ENCODE measurements around the gene PLEKHA4.
A peak's percentile ranks its signal among the peaks of the same experiment; 100 is the strongest.

PLEKHA4 gene

DNA sequence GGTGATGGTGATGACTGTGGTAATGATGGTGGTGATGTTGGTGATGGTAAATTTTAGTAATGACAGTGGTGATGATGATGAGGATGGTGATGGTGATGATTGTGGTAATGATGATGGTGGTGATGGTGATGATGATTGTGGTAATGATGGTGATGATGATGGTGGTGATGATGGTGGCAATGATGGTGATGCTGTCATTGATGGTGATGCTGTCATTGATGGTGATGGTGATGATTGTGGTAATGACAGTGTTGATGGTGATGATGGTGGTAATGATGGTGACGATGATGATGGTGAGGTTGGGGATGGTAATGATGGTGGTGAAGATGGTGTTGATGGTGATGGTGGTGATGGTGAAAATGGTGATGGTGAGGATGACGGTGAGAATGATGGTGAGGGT is 45.9 kb downstream of the PLEKHA4 start:
- no peak for DNase-seq

DNA sequence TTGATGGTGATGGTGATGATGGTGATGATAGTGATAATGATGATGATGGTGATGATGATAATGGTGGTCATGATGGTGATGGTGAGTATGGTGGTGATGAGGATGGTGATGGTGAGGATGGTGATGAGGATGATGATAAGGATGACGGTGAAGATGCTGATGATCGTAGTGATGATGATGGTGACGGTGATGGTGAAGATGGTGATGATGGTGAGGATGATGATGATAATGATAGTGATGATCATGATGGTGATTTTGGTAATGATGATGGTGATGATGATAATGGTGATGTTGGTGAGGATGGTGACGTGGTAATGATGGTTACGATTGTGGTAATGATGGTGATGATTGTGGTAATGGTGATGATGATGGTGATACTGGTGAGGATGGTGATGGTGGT is 46.8 kb downstream of the PLEKHA4 start:
- no peak for DNase-seq

DNA sequence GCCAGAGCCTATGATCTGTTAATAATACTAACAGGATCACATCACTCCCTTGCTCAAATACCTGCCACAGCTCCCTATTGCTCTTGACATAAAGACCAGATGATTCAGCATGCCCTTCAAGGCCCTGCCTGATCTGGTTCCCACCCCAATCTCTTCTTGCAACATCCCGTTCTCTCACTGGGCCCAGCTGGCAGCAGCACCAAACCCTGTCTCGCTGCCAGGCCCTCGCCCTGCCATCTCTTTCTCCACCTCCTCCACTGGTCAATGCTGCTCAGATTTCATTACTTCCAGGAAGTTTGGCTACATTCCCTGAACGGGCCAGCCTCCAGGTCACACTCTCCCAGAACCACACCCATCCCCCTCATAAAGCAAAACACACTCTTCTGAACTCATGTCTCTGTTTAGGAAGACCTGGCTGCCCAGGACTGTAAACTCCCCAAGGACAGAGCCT is 49.0 kb downstream of the PLEKHA4 start:
- DNase-seq, result no peak

DNA sequence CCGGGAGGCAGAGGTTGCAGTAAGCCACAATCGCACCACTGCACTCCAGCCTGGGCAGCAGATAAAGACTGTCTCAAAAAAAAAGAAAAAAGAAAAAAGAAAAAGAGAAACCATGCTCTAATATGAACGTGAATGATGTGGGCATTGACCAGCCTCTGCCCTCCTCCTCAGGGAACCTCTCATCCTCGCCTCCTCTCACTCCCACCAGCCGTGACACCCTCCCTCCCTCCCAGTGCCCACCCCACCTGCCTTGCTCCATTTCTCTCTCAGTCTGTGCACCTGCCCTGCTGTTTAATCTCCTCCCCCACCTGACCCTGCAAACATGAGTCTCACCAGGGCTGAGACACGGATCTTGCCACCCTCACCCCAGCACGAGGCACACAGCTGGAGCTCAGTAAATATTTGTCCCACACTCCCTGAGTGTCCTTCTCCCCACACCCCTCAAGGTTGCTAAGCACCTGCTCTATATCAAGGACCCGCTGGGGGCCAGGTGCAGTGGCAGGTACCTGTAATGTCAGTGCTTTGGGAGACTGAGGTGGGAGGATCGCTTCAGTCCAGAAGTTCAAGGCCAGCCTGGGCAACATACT is 50.1 kb downstream of the PLEKHA4 start:
- DNase-seq, result no peak

DNA sequence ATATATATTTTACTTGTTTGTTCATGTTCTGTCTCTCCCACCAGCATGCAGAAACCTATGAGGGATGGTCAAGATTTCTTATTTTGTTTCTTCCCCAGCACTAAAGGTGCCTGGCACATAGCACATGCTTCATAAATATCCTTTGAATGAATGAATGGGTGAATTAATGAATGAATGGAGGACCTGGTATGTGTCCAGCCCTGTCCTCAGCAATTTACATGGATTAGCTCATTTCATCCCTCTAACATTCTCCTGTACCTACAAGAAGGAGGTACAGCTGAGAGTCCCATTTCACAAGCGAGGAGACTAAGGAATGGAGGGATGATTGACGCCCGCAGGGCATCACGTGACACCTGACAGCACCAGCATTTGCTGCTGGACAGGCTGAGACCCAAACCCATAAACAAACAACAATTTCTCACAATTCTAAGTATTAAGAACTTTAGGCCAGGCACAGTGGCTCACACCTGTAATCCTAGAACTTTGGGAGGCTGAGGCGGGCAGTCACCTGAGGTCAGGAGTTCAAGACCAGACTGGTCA is 50.8 kb downstream of the PLEKHA4 start:
- no peak for DNase-seq

DNA sequence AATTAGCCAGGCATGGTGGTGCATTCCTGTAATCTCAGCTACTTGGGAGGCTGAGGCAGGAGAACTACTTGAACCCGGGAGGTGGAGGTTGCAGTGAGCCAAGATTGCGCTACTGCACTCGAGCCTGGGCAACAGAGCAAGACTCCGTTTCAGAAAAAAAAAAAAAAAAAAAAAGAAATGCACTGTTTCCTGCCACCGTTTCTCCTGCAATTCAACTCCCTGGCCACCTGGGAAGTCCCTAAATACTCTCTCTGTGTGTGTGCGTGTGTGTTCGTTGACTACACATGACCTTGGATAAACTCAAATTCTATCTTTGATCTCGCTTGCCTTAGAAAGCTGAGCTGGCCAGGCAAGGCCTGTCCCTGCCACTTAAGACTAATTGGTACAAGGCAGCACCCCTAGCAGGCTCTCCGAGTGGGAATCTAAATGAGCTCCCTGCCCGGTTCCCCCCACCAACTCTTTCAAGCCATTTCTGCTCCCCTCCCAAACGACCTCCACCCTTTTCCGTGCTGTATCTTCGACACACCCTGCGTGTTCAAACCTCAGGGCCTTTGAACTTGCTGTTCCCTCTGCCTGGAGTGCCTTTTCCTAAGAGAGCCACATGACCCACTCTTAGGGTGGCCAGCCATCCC is 52.4 kb downstream of the PLEKHA4 start:
- DNase-seq, result no peak

DNA sequence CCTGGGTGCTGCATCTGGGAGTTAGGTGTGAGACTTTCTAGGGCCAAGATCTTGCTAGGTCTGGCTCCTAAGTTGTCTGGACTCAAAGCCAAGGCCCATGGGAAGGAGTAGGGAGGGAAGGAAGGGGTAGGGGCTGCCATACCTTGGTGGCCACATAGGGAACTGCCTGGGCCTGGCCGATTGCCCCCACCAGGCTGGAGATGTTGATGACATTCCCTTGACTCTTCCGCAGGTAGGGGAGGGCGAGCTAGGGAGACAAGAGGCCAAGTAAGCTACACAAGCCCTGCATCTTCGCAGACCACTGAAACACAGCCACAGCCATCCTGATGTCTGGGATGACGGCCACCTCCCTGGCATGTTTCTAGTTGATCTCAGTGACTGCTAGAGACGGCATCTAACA is 53.5 kb downstream of the PLEKHA4 start:
- DNase-seq, result no peak

DNA sequence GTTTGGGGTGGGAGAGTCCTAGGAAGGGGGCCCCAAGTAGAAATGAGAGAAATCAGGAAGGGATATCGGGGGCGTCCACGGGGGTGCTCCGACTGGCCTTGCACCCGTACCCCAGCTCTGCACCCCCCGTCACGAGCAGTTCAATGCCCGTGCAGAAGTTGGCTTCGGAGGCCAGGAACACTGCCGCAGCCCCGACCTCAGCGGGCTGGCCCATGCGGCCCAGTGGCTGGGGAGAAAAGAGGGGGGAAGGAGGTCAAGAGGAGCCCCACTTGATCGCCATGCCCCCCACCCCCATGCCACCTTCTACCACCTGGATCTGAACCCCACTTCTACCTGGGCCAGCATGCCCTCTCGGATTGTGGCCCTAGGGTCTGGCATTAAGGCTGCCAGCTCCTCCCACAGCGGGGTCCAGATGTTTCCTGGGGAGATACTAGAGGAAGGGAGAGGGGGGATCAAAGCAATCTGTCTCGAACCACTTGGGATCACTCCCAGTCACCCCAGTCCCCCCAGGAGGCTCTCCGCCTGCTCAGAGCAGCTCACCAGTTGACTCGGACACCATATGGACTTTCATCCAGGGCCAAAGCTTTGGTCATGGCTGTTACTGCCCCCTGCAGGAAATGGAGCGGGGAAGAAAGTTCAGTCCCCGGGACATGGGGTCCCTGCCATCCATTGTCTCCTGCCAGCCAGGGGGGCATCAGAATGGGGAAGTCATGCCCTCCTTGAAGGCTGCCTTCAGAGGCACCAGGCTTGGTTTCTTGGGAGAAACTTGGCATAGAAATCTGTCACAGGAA is 55.1 kb downstream of the PLEKHA4 start:
- DNase-seq, result no peak

DNA sequence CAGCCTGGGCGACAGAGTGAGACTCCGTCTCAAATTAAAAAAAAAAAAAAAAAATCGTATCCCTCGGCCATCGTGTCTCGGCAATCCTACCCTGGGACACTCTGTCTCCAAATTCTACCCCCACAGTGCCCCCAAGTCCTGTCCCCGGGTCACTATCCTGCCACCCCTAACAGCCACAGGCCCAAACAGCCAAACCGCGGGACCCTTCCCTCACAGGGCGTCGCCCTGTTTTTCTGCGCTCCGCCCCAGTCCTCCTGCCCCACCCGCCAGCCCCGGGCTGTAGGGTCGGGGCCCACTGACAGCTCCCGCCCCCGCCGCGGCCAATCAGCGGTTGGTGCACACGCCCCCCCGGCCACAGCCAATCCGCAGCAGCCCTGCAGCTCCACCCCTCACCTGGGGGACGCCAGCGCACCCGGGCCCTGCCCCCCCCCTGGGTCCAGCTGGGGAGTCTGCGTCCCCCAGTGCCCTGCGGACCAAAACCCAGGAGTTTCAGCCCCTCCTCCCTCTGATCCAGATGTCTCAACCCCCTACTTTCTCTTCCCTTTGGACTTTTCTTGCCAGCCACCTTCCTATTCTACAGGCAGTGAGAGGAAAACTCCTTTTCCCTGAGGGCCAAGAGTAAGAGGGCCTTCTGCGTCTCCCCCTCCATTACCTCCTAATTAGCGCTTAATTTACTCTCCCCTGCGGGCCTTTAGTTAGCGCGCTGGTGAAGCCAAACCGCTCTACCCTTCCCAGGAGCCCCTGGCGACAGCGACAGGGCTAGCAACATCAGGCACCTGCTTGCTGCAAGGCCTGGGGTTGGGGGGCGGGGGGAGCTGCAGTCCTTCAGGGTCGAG is 56.1 kb downstream of the PLEKHA4 start:
- DNase-seq, result peak; percentile 20

DNA sequence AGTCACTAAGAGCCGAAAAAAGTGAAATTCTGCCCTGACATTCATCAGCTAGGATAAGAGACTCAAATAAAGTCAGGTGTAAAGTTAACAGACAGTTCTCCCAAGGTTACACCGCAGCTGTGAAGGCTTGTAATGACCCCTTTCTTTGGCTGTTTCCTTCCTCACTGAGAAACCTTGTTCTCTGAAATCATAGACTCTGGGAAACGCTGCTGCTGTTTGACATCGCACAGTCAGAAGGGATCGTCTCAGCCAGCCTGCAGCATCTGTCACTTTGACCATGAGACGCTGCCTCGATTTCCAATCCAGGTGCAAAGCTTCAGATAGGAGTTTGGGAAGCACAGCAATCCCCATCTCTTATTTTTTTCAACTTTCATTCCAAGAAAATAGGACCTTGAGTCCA is 58.3 kb downstream of the PLEKHA4 start:
- DNase-seq, result no peak

DNA sequence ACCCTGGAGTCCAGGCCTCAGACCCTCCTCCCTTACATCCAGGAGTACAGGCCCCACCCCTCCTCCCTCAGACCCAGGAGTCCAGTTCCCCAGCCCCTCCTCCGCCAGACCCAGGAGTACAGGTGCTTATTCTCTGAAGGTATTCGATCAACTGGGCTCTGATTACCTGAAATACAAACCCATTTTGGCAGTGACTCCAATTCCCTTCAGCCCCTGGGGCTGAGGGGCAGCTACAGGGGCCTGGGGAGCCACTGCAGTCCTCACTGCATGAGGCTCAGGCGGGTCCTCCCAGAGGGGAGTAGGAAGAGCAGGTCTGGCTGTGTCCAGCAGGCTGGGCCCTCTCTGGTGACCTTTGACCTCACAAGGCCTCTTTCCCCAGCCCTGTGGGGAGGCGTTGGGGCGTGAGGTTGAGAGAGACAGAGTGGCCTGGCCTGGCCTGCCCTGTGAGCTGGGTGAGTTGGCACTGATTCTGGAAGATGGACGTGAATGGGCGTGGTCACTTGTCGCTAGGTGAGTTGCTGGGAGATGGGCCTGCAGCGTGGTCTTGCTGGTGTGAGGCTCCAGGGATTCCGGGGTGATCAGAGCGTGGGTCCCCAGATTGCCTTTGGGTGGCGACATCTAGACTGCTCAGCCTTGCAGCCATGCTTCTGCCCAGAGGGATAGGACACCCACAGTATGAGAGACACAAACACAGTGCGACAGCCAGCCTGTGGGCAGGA is 60.7 kb downstream of the PLEKHA4 start:
- no peak for DNase-seq

DNA sequence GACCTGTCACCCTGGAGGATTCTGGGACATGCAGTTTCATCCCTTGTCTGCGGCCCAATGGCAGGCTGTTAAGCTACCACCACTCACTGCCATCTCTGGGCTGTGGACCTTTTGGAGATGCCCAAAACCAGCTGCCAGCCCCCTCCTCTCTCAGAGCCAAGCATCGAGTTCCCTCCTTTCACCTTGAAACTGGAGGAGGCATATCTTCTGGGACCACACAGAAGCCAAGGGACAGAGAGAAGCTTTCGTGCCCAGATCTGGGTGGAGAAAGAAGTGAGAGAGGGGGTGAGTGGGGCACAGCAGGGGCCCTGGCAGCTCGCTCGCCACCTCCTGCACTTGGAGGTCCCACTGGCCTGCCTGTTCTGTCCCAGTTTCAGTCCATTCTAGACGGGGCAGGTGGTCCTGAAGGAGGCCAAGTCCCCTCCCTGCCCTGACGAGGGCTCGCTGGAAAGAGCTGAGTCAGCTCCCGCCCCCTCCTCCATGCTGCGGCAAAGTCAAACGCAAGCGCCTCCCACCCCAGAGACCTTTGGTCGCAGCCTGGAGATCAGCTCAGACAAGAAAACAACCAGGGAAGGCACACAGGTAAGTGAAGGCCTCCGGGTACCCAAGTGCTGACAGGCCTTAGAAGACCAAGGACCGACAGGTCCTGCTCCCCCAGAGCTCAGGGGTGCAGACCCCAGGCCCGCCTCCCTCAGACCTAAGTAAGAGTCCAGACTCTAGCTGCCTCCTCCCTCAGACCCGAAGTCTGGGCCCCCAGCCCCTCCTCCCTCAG is 61.4 kb downstream of the PLEKHA4 start:
- DNase-seq, result peak; percentile 34

DNA sequence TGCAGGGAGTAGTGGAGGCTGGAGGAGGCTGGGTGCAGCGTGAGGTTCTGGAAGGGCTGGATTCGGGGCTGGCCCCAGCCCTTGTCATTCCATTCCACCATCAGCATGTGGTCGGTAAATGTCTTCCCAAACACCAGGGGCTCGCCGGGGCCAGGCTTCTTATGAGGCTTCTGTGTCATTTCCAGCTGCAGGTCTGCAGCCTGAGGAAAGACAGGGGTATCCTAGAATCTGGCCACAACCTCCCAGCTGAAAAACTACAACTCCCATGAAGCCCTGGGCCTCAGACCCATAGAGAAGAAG is 61.9 kb downstream of the PLEKHA4 start:
- no peak for DNase-seq

DNA sequence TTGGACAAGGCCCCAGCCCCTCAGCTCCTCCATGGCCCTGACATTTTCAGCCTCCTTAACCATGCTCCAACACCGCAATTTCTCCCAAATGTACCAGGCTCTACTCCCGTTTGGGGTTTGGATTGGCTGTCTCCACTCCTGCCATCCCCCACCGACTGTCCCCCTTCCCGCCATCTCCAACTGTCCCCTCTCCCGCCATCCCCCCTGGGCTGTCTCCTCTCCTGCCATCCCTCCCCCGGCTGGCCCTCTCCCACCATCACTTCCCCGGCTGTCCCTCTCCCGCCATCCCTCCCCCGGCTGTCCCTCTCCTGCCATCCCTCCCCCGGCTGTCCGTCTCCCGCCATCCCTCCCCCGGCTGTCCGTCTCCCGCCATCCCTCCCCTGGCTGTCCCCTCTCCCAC is 63.0 kb downstream of the PLEKHA4 start:
- DNase-seq, result no peak

DNA sequence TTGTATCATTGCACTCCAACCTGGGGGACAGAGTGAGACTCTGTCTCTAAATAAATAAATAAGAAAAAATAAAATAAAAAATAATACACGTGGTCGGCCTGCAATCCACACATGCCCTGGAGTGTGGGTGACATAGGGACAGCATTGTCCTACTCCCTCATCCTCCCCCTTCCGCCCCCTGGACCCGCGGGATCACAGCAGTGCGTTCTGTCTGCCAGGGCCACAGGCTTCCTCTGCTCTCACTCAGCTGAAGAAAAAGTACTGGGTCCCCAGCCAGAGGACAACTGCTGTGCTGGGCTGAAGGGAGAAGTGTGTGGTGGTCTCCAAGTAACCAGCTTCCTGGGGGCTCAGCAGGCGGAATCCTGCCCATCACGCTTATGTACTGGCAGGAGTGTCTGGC is 63.9 kb downstream of the PLEKHA4 start:
- DNase-seq, result no peak

DNA sequence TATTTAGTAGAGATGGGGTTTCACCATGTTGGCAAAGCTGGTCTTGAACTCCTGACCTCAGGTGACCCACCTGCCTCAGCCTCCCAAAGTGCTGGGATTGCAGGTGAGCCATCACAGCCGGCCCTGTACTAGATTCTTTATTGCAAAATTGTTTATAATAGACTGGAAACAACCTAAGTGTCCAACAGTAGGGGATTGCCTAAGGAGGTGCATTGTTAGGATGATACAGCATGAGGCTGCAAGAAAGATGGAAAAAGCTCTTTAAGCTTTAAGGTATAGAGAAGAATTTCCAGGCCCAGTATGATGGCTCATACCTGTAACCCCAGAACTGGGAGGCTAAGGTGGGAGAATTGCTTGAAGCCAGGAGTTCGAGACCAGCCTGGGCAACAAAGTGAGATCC is 65.8 kb downstream of the PLEKHA4 start:
- DNase-seq, result no peak

DNA sequence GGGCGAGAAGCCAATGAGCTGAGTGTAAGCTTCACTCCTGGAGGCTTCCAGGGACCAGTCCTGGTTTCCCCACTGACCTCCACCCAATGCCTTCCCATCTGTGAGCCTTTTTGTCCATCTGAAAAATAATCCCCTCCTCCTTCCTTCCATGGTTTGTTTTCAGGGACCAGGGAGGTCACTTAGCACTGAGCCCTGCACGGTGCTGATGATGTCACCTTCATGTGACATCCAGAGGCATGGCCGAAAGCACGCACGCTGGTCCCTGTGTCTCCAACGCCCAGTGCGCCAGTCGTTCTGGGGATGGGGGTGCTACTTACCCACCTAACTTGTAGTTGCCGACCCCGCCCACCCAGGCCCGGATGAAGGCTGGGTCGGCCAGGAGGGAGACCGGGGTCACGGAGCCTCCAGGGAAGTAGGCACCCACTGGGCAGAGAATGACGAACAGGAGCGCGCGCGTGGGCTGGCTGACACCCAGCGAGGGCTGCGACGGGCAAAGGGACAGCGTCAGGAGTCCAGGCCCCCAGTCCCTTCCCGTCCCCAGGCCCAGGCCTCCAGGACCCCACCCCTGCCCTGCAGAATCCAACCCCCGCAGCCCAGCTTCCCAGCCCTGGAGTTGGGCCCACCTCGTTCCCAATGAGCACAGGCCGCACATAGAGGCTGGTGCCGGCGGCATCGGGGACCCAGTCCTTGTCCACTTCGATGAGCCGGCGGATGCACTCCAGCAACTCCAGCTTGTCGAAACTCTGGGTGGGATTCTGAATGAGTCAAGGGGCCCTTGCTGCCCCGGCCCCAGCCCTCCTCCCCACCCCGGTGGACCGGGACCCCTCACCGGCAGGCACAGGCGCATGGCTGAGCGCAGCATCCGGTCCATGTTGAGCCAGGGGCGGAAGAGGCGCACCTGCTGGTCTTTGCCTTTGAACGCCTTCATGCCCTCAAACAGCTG is 68.8 kb downstream of the PLEKHA4 start:
- no peak for DNase-seq

DNA sequence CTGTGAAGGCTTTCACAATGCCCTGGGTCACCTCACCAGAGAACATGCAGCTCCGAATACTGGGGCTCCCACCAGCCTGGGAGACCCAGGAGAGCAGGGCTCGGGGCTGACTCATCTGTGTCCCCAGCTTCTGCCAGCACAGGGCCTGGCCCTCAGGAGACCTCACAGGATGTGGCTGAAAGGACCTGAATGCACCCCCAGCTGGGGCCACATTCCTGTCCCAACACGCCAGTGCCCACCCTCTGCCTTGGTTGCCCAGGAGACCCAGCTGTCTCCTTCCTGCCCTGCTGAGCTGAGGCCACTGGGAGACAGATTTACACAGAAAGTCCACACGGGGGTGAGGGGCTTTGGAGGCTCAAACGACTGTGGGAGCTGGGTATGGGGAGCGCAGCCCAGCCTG is 69.5 kb downstream of the PLEKHA4 start:
- no peak for DNase-seq

DNA sequence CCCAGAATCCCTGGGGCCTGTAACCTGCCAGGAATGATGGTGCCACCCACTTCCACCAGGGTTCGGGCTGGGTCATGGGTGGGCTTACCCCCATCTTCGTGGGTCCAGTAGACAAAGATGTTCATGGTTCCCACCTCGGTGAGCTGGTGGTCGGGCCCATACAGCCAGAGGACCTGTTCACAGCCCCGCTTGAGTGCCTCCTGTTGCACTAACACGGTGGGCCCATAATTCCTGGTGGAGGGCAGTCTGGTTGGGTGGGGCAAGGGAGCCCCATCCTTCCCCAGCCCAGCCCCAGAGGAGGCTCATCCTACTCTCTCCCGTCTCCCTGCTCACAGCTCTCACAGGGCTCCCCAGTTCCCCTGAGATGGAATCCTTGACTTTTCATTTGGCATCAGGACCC is 71.3 kb downstream of the PLEKHA4 start:
- DNase-seq, result no peak

DNA sequence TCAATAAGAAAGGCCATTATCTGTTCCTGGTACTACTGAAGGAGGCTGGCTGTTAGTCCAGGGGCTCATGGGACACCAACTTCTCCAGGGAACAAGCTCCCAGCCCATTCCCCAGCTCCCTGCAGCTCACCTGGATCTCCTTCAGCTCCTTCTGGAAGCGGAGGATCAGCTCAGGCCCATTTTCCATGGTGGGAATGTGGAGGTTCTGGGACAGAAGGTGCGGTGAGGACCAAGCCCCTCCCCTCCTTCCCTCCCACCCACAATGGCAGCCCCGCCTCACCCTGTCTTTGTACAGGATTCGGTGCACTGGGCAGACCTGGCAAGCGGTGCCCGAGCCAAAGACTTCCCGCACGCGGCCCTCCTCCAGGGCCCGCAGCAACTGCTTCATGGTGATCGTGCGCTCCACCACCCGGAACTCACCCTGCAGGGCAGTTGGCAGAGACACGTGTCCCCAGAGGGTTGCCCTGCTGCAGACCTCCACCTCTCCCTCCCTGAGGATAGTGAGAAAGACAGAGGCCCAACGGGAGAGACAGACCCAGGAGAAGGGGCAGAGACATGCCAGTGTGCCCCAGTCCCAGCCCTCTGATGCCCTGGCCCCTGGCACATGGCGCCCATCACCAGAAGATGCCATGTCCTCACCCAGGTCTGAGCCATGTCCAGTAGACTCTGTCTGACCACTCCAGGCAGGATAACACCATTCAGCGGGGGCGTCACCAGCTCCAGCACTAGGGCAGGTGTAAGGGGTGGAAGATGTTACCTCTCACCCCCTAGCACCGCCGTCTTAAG is 71.9 kb downstream of the PLEKHA4 start:
- DNase-seq, result no peak

Measured in effector CD4-positive, alpha-beta T cell (primary cell).